Panc1 (cell line): Measurements from ENCODE around the gene TMEM187. TPM values are rescaled to one million over a fixed set of nuclear protein-coding genes. Genes with fewer than 3 reads are reported as not detected.

Source experiments
- ATAC-seq: fragments of 200-7000 bp; cut with Tn5 transposase; 2 replicates; pipeline ENCODE4 v1.9.1; 2020; ENCODE audit warnings: mild to moderate bottlenecking, moderate library complexity
- BruUV-seq: library from RNA; stranded (reverse); fragments of 400-500 nt; replicated peaks from 2 replicates; lab custom pipeline; 2021; lab: Mats Ljungman, UMichigan
- CTCF ChIA-PET: fragments of 300-600 bp; sonication (Branson Sonifier 250); formaldehyde crosslinking; loops from one replicate; lab custom pipeline; 2022; ENCODE audit warnings: antibody characterized with exemption; lab: Charles Lee
- POLR2A ChIA-PET: fragments of 300-600 bp; sonication (Branson Sonifier 250); formaldehyde crosslinking; loops from one replicate; lab custom pipeline; 2022; ENCODE audit warnings: antibody characterized with exemption; lab: Charles Lee
- DNase-seq: peaks from one replicate; pipeline ENCODE4 v3.0.0-alpha.2; 2010; ENCODE audit warnings: low read depth, low spot score
- H3K27ac ChIP-seq: 2 replicates; pipeline ENCODE4 v1.5.1; 2011; ENCODE audit warnings: mild to moderate bottlenecking, low read length, inconsistent platforms
- H3K27me3 ChIP-seq: fragments of 200-500 bp; sonication (Bioruptor generic); 2 replicates; pipeline ENCODE4 v1.6.0; 2014; ENCODE audit warnings: low read length, inconsistent platforms; ENCODE audit not compliant: control insufficient read depth, insufficient read depth
- H3K36me3 ChIP-seq: fragments of 200-500 bp; sonication (Bioruptor generic); 2 replicates; pipeline ENCODE4 v1.5.1; 2014; ENCODE audit warnings: inconsistent platforms, mild to moderate bottlenecking, low read length, moderate library complexity; ENCODE audit not compliant: control insufficient read depth, insufficient read depth
- H3K4me1 ChIP-seq: 2 replicates; pipeline ENCODE4 v1.5.1; 2011; ENCODE audit warnings: inconsistent platforms, mild to moderate bottlenecking, low read length, moderate library complexity; ENCODE audit not compliant: control insufficient read depth, insufficient read depth
- H3K4me3 ChIP-seq, 2 experiments: 2 replicates each; pipeline ENCODE4 v1.5.1; 2011 to 2012; ENCODE audit warnings: low read depth in 2 of 2, low read length in 2 of 2, mild to moderate bottlenecking in 2 of 2, inconsistent platforms in 1 of 2, moderate library complexity in 1 of 2
- H3K9me3 ChIP-seq: fragments of 200-500 bp; sonication (Bioruptor generic); 2 replicates; pipeline ENCODE4 v1.5.1; 2014; ENCODE audit warnings: low read depth, mild to moderate bottlenecking, inconsistent platforms, low read length, moderate library complexity; ENCODE audit not compliant: control insufficient read depth, insufficient read depth
- POLR2AphosphoS5 ChIP-seq: IDR thresholded peaks from 2 replicates; pipeline ENCODE4 v1.6.1; 2012; ENCODE audit warnings: mild to moderate bottlenecking, low read depth, low read length, moderate library complexity
- SIN3A ChIP-seq: IDR thresholded peaks from 2 replicates; pipeline ENCODE4 v1.6.1; 2012; ENCODE audit warnings: low read depth, mild to moderate bottlenecking, low read length, moderate library complexity, borderline replicate concordance; ENCODE audit not compliant: insufficient read depth
- TCF7L2 ChIP-seq: IDR thresholded peaks from 2 replicates; pipeline ENCODE4 v1.6.1; 2011; ENCODE audit warnings: mild to moderate bottlenecking, low read depth, low read length, inconsistent platforms
- in situ Hi-C: cut with HindIII; loops from 2 replicates; pipeline ENCODE4 v1.10.0; 2016; ENCODE audit warnings: low sequenced_read_pairs, low pct_unique_long_range_greater_than_20kb
- intact Hi-C: fragments of 100-400 bp; cut with micrococcal nuclease; formaldehyde crosslinking; loops from one replicate; pipeline ENCODE4 v1.10.0; 2022; ENCODE audit not compliant: unreplicated experiment
- total RNA-seq: library from RNA; stranded (reverse); gene quantifications from one replicate; pipeline ENCODE4 v1.2.1, GENCODE V29; 2021; ENCODE audit not compliant: unreplicated experiment
- TF ChIP-seq, protein P1 (sequence below): fragments of 450-650 bp; IDR thresholded peaks from 2 replicates; pipeline ENCODE4 v1.5.1; 2017; ENCODE audit warnings: mild to moderate bottlenecking
- TF ChIP-seq, protein P2 (sequence below), 2 experiments: IDR thresholded peaks; 2 replicates each; pipeline ENCODE4 v1.6.1; 2011 to 2012; ENCODE audit warnings: low read depth in 2 of 2, control low read depth in 1 of 2, low read length in 1 of 2, mild to moderate bottlenecking in 1 of 2, moderate library complexity in 1 of 2; ENCODE audit not compliant: insufficient read depth in 1 of 2

The TMEM187 gene
- total RNA-seq, 1 experiment from 2014 or later, result 15.7 TPM

DNA sequence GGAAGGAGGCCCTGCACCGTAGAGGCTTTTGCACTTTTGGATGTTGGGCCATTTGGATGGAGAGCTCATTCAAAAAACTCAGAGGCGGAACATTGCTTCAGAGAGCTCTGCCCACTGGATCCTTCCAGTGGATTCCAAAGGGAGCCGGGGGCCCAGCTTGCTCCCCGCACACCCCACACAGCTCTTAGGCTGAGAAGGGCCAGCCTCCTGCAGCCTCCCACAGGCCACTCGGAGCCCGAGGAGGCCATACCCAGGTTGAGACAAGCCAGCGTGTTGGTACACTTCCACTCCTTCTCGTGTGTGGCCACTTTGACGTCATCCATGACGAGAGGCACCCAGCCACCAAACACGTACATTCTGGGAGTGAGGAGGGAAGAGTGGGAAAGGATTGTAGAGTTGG is 11.3 kb upstream of the TMEM187 start:
- POLR2A ChIA-PET, result no interaction called here
- Histone ChIP-seq H3K36me3 (peaks cover 10% of the 10 kb centered on the region), H3K27ac (no peak overlapping the region), H3K4me3 (no peak overlapping the region), H3K27me3 (no peaks in the 10 kb centered on the region), H3K9me3 (no peaks in the 10 kb centered on the region), H3K4me1 (peaks cover under 1% of the 10 kb centered on the region)
- TF ChIP-seq TCF7L2 (no peak), SIN3A (no peak), POLR2AphosphoS5 (no peak)
- TF ChIP-seq, protein P1, sequence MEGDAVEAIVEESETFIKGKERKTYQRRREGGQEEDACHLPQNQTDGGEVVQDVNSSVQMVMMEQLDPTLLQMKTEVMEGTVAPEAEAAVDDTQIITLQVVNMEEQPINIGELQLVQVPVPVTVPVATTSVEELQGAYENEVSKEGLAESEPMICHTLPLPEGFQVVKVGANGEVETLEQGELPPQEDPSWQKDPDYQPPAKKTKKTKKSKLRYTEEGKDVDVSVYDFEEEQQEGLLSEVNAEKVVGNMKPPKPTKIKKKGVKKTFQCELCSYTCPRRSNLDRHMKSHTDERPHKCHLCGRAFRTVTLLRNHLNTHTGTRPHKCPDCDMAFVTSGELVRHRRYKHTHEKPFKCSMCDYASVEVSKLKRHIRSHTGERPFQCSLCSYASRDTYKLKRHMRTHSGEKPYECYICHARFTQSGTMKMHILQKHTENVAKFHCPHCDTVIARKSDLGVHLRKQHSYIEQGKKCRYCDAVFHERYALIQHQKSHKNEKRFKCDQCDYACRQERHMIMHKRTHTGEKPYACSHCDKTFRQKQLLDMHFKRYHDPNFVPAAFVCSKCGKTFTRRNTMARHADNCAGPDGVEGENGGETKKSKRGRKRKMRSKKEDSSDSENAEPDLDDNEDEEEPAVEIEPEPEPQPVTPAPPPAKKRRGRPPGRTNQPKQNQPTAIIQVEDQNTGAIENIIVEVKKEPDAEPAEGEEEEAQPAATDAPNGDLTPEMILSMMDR, result no peak
- TF ChIP-seq, protein P2, sequence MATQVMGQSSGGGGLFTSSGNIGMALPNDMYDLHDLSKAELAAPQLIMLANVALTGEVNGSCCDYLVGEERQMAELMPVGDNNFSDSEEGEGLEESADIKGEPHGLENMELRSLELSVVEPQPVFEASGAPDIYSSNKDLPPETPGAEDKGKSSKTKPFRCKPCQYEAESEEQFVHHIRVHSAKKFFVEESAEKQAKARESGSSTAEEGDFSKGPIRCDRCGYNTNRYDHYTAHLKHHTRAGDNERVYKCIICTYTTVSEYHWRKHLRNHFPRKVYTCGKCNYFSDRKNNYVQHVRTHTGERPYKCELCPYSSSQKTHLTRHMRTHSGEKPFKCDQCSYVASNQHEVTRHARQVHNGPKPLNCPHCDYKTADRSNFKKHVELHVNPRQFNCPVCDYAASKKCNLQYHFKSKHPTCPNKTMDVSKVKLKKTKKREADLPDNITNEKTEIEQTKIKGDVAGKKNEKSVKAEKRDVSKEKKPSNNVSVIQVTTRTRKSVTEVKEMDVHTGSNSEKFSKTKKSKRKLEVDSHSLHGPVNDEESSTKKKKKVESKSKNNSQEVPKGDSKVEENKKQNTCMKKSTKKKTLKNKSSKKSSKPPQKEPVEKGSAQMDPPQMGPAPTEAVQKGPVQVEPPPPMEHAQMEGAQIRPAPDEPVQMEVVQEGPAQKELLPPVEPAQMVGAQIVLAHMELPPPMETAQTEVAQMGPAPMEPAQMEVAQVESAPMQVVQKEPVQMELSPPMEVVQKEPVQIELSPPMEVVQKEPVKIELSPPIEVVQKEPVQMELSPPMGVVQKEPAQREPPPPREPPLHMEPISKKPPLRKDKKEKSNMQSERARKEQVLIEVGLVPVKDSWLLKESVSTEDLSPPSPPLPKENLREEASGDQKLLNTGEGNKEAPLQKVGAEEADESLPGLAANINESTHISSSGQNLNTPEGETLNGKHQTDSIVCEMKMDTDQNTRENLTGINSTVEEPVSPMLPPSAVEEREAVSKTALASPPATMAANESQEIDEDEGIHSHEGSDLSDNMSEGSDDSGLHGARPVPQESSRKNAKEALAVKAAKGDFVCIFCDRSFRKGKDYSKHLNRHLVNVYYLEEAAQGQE (IDR thresholded peaks at IDR 0.05; ENCODE audit: insufficient read depth in 1 of 2, low read depth in 2 of 2, low read length in 1 of 2), result no peak
- CTCF ChIA-PET, result no interaction called here
- intact Hi-C loops, result no loop called here
- no peak for ATAC-seq
- in situ Hi-C loops, result no loop called here
- DNase-seq, result no peak
- no TSS peak for BruUV-seq

DNA sequence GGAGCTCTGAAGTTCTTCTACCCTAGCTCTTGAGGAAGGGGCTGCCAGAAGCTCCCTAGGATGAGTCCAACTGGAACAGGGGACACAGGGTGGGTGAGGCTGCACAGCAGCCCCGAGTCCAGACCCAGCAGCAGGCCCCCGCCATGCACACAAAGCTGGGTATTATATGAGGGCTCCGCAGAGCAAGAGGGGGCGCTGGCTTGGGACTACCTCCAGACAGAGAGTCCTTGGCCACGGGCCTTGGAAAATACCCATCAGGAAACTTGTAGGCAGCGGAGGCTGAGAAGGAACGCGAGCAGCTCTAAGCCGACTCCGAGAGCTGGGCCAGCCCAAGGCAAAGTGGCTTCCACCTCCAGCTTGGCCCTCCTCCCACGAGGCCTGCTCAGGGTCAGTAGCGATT is 9.0 kb upstream of the TMEM187 start:
- ATAC-seq (no peak), DNase-seq (no peak)
- Histone ChIP-seq H3K27ac (no peak overlapping the region), H3K4me1 (peaks cover 23% of the 10 kb centered on the region), H3K36me3 (peaks cover 10% of the 10 kb centered on the region), H3K27me3 (no peaks in the 10 kb centered on the region), H3K9me3 (no peaks in the 10 kb centered on the region), H3K4me3 (no peak overlapping the region)
- TF ChIP-seq, protein P2 (IDR thresholded peaks at IDR 0.05; ENCODE audit: insufficient read depth in 1 of 2, low read depth in 2 of 2, low read length in 1 of 2), result no peak
- TF ChIP-seq POLR2AphosphoS5 (no peak), SIN3A (no peak), TCF7L2 (no peak)
- TF ChIP-seq, protein P1, result no peak
- POLR2A ChIA-PET, result no interaction called here
- intact Hi-C loops, result no loop called here
- CTCF ChIA-PET, result no interaction called here
- in situ Hi-C loops, result no loop called here
- BruUV-seq, result no TSS peak
